ENCODE measurements around the gene PLA2G6.

DNA sequence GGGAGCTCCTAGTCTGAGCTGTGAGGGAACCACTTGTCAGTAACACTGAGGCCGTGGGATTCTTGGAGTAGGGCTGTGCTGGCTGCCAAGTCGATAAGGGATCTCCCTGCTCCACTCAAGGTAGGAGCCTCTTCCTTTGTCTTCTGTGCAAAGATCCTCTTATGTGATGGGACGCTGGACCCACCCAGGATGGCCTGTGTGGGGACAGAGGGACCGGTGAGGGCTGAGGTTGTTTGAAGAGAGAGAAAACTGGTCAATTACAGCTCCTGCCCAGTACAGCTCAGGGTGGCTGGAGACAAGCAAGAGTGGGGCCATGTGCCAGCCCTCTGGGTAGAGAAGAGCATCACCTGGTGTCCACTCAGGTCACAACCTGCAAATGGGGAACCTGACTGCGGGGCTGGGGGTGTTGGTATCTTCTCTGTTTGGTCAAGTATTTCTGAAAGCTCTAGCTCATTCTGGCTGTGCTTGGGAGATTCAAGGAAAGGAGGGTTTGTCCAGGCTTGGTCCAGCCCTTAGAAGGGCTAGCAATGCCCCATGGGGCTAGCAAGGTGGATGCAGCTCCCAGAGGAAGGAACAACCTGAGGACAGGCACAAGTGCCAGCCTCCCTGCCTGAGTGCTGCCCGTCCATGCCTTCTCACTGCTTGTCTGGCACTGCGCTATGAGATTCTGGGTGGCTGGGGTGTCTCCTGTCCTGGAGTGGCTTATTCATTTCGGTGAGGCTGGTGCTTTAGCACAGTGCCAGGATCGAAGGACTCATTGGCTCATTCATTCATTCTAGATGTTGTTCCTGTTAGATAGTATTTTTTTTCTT, 43.5 kb downstream of the PLA2G6 start:
- TF ChIP-seq POLR2AphosphoS5 (IDR thresholded peaks at IDR 0.05; ENCODE audit: low read depth, low read length) (no peak), POLR2A (IDR thresholded peaks at IDR 0.05; ENCODE audit: low read depth, low read length) (no peak), TAF1 (IDR thresholded peaks at IDR 0.05; ENCODE audit: low read depth, low read length) (no peak), SPI1 (IDR thresholded peaks at IDR 0.05; ENCODE audit: low read depth, low read length) (no peak)
